ENCODE results near the gene COBL.
"Not testable (repeated sequence)": the region's sequence is repeated elsewhere in the genome, so short reads cannot be mapped to it uniquely, and the experiment has no call there.

Gene COBL

DNA sequence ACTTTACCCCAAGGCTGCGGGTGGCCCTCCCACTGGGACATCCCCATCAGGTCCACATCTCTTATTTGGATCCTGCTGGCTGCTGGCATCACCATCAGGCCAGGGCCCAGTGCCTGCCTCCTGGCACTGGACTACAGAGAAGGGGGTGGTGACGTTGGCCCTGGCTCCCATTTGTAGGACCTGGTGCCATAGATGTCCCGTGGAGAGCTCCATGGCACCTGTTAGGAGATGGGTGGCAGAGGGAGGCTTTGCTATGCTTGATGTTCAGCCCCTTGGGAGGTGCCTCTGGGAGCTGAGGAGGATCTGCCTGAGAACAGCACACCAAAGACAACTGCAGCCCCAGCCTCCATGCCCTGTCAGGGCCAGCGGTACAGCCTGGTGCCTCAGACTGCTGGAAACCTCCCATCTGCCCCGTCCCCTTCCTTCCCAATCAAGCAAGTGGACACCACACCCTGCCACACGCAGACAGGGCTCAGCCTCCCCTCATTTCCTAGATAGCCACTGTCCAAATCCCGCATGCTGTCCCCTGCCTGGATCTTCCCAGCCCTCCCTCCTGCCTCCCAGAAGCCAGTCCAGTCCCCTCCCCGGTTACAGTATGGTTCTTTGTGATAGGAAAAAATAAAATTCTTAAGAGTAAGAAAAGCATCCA lies 303.9 kb downstream of the COBL start:
- DNase-seq (ENCODE audit: low read depth in 2 of 3, low spot score in 1 of 3): no peak

DNA sequence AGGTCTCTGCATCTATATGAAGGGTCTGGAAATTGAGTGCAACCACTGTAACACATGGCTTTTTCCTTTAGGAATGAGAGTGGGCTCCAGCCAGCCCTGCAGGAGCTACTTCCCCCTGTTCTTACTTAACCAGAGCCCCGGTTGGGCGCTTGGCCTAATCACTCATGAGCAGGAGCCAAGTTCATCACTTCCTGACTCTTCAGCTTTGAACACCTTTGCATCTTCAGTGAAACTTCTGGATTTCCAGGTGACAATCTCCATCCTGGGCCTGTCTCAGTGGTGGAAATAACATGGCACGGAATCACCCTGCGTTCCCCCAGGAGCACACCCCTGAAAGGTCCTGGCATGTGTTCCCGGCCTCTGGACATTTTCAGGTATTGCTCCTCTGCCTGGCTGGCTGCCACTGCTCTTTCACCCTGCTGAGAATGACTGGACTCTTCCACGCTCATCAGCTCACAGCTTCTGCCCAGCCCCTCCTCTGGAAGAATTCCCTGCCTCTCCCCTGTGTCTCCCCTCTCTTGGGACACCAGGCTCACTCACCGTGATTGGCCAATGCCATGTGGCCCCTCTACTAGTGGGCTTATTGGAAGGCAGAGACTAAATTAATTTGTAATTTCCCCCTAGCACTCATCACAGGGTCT lies 304.8 kb downstream of the COBL start:
- no peak for DNase-seq (ENCODE audit: low read depth in 2 of 3, low spot score in 1 of 3)

DNA sequence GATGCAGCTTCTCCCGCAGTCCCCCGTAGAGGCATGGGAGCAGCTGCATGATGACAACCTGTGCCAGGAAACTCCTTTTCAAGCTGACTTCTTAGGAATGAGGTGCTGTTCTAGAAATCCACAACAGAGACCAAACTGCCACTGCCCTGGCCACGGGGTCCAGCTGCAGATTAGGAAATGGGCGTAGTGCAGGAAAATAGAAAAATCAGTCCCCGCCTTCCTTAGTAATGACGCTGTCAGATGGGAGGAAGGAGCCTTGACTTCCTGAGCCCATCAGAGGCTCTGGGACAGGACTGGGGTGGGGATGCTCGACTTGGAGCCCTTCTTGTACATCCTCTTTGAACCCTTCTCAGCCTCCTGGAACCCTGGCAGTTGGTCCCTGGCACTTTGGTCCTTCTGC lies 306.1 kb downstream of the COBL start:
- DNase-seq (ENCODE audit: low read depth in 2 of 3, low spot score in 1 of 3): no peak

DNA sequence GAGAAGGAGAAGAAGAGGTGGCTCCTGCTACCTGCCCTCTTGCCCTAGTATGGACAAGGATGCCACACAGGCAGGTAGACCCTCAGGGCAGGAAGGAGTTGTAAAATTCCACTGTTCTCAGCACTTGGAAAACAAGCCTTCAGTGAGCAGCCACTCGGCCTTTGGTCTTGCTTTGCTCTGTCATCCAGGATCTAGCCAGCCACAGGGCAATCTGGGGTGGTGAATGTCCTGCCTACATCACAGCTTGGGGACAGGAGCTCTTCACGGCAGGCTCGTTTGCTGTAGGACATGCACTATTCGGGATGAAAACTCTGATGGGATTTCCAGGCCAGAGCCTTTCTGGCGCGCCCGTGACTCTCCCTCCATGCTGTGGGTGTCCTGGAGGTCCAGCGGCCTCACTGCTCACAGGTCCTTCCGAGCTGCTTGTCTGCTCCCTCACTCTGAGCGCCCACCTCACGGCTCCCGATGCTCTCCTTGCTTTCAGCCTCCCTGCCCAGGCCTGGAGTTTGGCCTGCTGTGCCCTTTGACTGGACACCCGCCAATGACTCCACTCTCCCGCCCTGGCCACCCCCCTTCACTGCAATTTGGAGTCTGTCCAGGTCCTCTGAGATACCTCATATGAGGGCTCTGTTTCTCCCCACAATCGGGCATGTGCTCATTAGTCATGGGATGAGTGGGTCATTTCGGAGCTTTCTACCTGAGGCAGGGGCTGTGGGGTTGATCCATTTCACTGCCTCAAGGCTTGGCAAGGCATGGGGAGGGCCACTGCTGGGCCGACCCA lies 306.7 kb downstream of the COBL start:
- DNase-seq (ENCODE audit: low read depth in 2 of 3, low spot score in 1 of 3): no peak

DNA sequence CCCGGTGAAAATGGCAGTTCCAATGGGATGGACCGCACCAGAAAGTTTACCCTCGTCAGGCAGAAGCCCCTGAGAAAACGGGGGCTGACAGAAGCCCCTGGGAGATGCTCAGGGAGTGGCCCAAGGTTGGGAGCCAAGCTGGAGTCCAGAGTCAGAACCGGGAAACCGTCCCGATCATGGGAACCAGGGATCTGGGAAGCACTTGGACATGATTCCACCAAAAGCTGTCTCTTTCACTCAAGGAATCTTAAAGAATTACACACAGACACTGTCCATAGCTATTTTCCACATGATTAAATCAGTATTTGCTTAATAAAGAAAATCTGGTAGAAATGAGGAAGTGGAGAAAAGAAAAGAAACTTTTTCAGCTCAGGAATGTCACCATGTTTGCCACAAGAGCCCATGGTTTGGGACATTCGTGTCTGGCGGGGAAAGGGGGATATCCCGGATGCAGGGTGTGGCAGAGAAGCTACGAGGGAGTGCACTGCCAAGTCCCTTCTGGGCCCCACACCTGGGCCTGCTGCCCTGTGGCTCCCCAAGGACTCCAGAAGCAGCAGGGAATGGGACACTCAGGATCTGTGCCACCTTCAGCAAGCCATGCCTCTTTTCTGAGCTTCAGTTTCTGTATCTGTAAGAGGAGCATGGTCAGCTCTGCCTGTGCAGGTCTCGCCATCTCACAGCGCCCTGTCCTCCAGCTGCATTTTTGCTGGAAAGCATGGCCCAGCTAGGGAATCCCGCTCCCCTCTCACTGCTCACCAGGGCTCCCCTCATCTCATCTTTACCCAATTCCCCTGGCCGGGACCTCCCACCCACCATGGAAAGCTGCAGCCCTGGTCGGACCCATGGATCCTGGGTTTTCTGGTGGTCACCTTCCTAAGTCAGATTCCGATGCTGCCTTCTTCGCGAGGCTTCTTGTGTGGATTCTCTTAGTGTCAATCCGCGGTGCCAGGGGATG lies 308.8 kb downstream of the COBL start:
- DNase-seq (ENCODE audit: low read depth in 2 of 3, low spot score in 1 of 3): no peak

GRCh38 chr7:51006483-51007235 lies 309.9 kb downstream of the COBL start:
- DNase-seq (ENCODE audit: low read depth in 2 of 3, low spot score in 1 of 3): no peak

GRCh38 chr7:51005074-51005473 lies 311.5 kb downstream of the COBL start:
- DNase-seq (ENCODE audit: low read depth in 2 of 3, low spot score in 1 of 3): no peak

- DNase-seq (ENCODE audit: low read depth in 2 of 3, low spot score in 1 of 3): no peak
Observed at GRCh38 chr7:51000956-51001355, 315.7 kb downstream of the COBL start.

DNA sequence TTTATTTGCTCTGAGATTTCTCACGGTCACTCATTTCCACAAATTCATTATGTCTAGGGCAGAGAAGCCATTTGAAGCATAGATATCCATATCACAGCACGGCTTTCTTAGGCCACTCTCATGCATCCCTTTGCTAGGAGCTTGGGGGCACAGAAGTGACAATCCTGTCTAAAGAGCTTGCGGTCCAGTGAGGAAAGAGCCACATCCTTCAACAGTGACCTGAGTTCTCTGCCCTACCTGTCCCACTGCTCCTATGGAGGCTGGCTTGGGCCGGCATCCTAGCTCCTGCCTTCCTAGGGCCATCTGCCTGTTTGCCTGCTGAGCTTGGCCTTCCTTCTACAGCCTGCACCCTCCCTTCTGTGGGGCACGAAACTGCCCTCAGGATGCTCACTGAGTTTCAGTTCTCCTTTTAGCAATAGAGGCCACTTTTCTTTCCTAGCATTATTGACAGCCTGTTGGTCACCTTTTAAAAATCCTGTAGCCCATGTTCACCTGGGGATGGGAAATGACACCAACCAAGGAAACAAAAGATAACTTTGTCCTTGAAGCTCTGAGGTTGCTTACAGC lies 321.8 kb downstream of the COBL start:
- no peak for DNase-seq (ENCODE audit: low read depth in 2 of 3, low spot score in 1 of 3)

- DNase-seq (ENCODE audit: low read depth in 2 of 3, low spot score in 1 of 3): not testable (repeated sequence)
Observed at GRCh38 chr7:50990214-50990613, 326.4 kb downstream of the COBL start.

DNA sequence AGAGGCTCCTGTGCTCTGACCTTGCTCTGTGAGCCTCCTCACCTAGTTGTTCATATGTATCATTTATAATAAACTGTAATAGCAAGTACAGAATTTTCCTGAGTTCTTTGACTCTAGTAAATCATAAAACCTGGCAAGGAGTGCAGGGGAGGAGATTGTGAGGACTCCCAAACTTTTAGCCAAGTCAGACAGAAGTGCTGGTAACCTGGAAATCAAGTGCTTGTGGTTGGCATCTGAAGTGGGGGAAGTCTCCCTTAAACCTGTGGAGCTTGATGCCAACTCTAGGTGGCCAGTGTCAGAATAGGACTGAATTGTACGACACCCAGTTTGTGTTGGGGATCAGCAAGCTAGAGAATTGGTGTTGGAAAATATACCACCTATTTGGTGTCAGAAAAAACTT lies 327.6 kb downstream of the COBL start:
- no peak for DNase-seq (ENCODE audit: low read depth in 2 of 3, low spot score in 1 of 3)

GRCh38 chr7:50988465-50988864 lies 328.1 kb downstream of the COBL start:
- DNase-seq (ENCODE audit: low read depth in 2 of 3, low spot score in 1 of 3): no peak

GRCh38 chr7:50985096-50985495 lies 331.5 kb downstream of the COBL start:
- DNase-seq (ENCODE audit: low read depth in 2 of 3, low spot score in 1 of 3): no peak

GRCh38 chr7:50983850-50984249 lies 332.8 kb downstream of the COBL start:
- DNase-seq (ENCODE audit: low read depth in 2 of 3, low spot score in 1 of 3): no peak

- DNase-seq (ENCODE audit: low read depth in 2 of 3, low spot score in 1 of 3): no peak
Observed at GRCh38 chr7:50982626-50983025, 334.0 kb downstream of the COBL start.

DNA sequence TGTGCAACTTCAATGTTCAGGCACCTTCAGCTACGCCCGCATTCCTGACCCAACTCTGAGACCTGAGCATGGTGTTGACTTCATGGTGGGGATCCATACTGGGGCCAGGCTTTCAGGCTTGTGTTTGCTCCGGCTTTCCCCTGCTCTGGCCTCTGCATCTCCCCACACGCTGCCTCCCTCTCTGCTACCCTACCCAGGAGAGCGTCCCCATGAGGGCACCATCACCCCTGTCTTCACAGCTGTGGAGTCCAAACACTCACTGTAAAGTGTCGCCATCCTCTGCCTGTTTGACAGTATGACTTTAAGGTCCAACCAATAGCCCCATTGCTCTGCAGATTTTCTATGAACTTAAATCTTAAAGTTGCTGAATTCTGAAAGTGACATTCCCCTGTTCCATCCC lies 334.9 kb downstream of the COBL start:
- no peak for DNase-seq (ENCODE audit: low read depth in 2 of 3, low spot score in 1 of 3)

DNA sequence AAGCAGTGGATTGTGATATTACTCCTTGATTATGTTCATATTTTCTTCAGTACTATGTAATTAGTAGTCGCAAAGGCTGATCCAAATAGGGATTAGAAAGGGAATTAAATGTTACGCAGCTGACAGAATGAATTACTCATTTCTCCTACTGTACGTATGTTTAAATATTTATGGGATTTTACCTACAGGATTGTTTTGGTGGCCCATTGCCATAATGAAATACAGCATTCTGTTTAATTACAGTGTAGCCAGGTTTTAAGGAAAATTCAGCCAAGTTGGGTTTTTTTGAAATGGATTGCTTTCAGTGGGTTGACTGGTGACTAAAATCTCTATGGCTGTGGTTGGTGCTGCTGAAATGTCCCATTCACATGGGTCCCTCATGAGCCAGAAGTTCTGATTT lies 336.2 kb downstream of the COBL start:
- no peak for DNase-seq (ENCODE audit: low read depth in 2 of 3, low spot score in 1 of 3)

GRCh38 chr7:50978633-50979215 lies 337.9 kb downstream of the COBL start:
- no peak for DNase-seq (ENCODE audit: low read depth in 2 of 3, low spot score in 1 of 3)

GRCh38 chr7:50977421-50977820 lies 339.2 kb downstream of the COBL start:
- no peak for DNase-seq (ENCODE audit: low read depth in 2 of 3, low spot score in 1 of 3)

DNA sequence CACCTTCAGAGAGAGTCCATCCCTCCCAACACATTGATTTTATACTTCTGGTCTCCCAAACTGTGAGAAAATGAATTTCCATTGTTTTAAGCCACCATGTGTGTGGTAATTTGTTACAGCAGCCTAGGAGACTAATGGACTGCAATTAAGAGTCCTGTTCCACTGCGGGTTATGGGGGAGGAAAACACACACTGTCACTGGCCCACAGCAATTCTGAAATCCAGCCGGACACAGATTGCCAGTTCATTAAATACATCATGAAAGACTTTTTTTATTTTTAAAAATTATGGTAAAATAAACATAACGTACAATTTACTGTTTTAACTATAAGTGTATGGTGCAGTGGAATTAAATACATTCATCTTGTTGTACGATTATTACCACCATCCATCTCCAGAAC lies 340.5 kb downstream of the COBL start:
- DNase-seq (ENCODE audit: low read depth in 2 of 3, low spot score in 1 of 3): no peak

Measured in stimulated activated CD4-positive, alpha-beta T cell treated with anti-CD3 and anti-CD28 coated beads, Interleukin-12 subunit alpha, Interleukin-12 subunit beta, amount 100 ng/mL, for 48 hours (primary cell).